CD4-positive, alpha-beta T cell treated with Interleukin-21 for 1 hour (primary cell): ENCODE data around the gene RASA4.
"Not testable (repeated sequence)": the region's sequence is repeated elsewhere in the genome, so short reads cannot be mapped to it uniquely, and the experiment has no call there.

Experiments used
- DNase-seq: peaks from one replicate; pipeline ENCODE4 v3.0.0-alpha.2; 2020

The RASA4 gene

GRCh38 chr7:102604431-102605145, 12.0 kb downstream of the RASA4 start:
- not testable (repeated sequence) for DNase-seq

GRCh38 chr7:102602317-102602716, 14.2 kb downstream of the RASA4 start:
- DNase-seq: not testable (repeated sequence)

GRCh38 chr7:102599699-102600098, 16.9 kb downstream of the RASA4 start:
- not testable (repeated sequence) for DNase-seq

- DNase-seq: not testable (repeated sequence)
These were observed 20.5 kb downstream of the RASA4 start for GRCh38 chr7:102596036-102596435.

GRCh38 chr7:102593637-102594334, 22.8 kb downstream of the RASA4 start:
- not testable (repeated sequence) for DNase-seq

- DNase-seq: peak; percentile 78
These were observed 24.0 kb downstream of the RASA4 start for GRCh38 chr7:102592477-102593019.

GRCh38 chr7:102589857-102590256, 26.7 kb downstream of the RASA4 start:
- not testable (repeated sequence) for DNase-seq

GRCh38 chr7:102583495-102583894, 33.1 kb downstream of the RASA4 start:
- not testable (repeated sequence) for DNase-seq

GRCh38 chr7:102581722-102582121, 34.8 kb downstream of the RASA4 start:
- not testable (repeated sequence) for DNase-seq

- not testable (repeated sequence) for DNase-seq
These were observed 38.1 kb downstream of the RASA4 start for GRCh38 chr7:102578486-102578885.

- not testable (repeated sequence) for DNase-seq
These were observed 39.0 kb downstream of the RASA4 start for GRCh38 chr7:102577315-102578240.

GRCh38 chr7:102576363-102576762, 40.2 kb downstream of the RASA4 start:
- DNase-seq: not testable (repeated sequence)

GRCh38 chr7:102574607-102575006, 41.9 kb downstream of the RASA4 start:
- not testable (repeated sequence) for DNase-seq

GRCh38 chr7:102572261-102573239, 44.0 kb downstream of the RASA4 start, which contains the start of gene POLR2J3:
TSS of gene POLR2J3 (minus strand) at chr7:102572583. CDS start at chr7:102572521, 62 bp downstream.
- DNase-seq: peak; percentile 97

- DNase-seq: not testable (repeated sequence)
These were observed 47.9 kb downstream of the RASA4 start for GRCh38 chr7:102568620-102569019.

- not testable (repeated sequence) for DNase-seq
These were observed 65.6 kb downstream of the RASA4 start, which contains the start of gene SPDYE2 for GRCh38 chr7:102550808-102551422. TSS of gene SPDYE2 (plus strand) at chr7:102551226. CDS start at chr7:102553256, 2,030 bp downstream.

- DNase-seq: not testable (repeated sequence)
These were observed 70.2 kb downstream of the RASA4 start for GRCh38 chr7:102546353-102546752.

GRCh38 chr7:102545288-102545687, 71.3 kb downstream of the RASA4 start:
- DNase-seq: not testable (repeated sequence)

GRCh38 chr7:102544372-102544771, 72.2 kb downstream of the RASA4 start:
- DNase-seq: not testable (repeated sequence)

GRCh38 chr7:102543596-102543995, 73.0 kb downstream of the RASA4 start, which contains the start of gene UPK3BL2:
TSS of gene UPK3BL2 (minus strand) at chr7:102543696. CDS start at chr7:102543636, 60 bp downstream.
- DNase-seq: not testable (repeated sequence)
